Endothelial cell of umbilical vein (primary cell): Measurements from ENCODE around the gene ITPR1. TPM values are rescaled to one million over a fixed set of nuclear protein-coding genes. Genes with fewer than 3 reads are reported as not detected.

ENCODE experiments used
- BruUV-seq: library from RNA; stranded (reverse); fragments of 400-500 nt; replicated peaks from 2 replicates; lab custom pipeline; 2021; lab: Mats Ljungman, UMichigan
- CTCF ChIA-PET: fragments of 300-600, 350-600 bp; sonication (Branson Sonifier 250); formaldehyde crosslinking; loops from one replicate; lab custom pipeline; 2021; ENCODE audit warnings: antibody characterized with exemption, inconsistent platforms; lab: Charles Lee
- POLR2A ChIA-PET: fragments of 300-600, 350-600 bp; sonication (Branson Sonifier 250); formaldehyde crosslinking; loops from one replicate; lab custom pipeline; 2021; ENCODE audit warnings: antibody characterized with exemption, inconsistent platforms; lab: Charles Lee
- DNase-seq: peaks from one replicate; pipeline ENCODE4 v3.0.0-alpha.2; 2011; ENCODE audit warnings: low read depth, low spot score
- FAIRE-seq: peaks from 2 replicates; lab custom pipeline; 2011; peaks lifted over from hg19 to GRCh38; lab: Jason Lieb, UNC
- H2AFZ ChIP-seq: 2 replicates; pipeline ENCODE4 v1.6.0; 2012; ENCODE audit warnings: low read depth, low read length, control low read depth, inconsistent platforms
- H3K27ac ChIP-seq: 2 replicates; pipeline ENCODE4 v1.5.1; 2011; ENCODE audit warnings: low read depth, mild to moderate bottlenecking, control low read depth, low read length, moderate library complexity; ENCODE audit not compliant: insufficient read depth
- H3K27me3 ChIP-seq, 2 experiments: 2 replicates each; pipeline versions ENCODE4 v1.6.0 to v1.6.1; 2011; ENCODE audit warnings: low read length in 2 of 2, mixed read lengths in 1 of 2; ENCODE audit not compliant: control insufficient read depth in 2 of 2, insufficient read depth in 2 of 2
- H3K36me3 ChIP-seq, 2 experiments: 2 replicates in 1 of 2; 3 replicates in 1 of 2; pipeline ENCODE4 v1.5.1; 2011; ENCODE audit warnings: low read length in 2 of 2, mild to moderate bottlenecking in 1 of 2, moderate library complexity in 1 of 2; ENCODE audit not compliant: control insufficient read depth in 2 of 2, insufficient read depth in 2 of 2; ENCODE audit errors: extremely low read depth in 1 of 2
- H3K4me1 ChIP-seq: 3 replicates; pipeline ENCODE4 v1.5.1; 2011; ENCODE audit warnings: mild to moderate bottlenecking, low read length; ENCODE audit not compliant: control insufficient read depth, insufficient read depth; ENCODE audit errors: extremely low read depth
- H3K4me2 ChIP-seq: 2 replicates; pipeline ENCODE4 v1.6.1; 2011; ENCODE audit warnings: low read length, control low read depth, mixed read lengths; ENCODE audit not compliant: insufficient read depth
- H3K4me3 ChIP-seq, 3 experiments: fragments of 200-600 bp in 1 of 3; sonication (generic), shearing (Covaris generic) in 1 of 3; replicated peaks in 1 of 3; 2 replicates each; pipeline ENCODE4 v1.5.1; 2011 to 2016; ENCODE audit warnings: control low read depth in 3 of 3, low read length in 3 of 3, mild to moderate bottlenecking in 2 of 3, inconsistent platforms in 1 of 3, low read depth in 1 of 3, moderate library complexity in 1 of 3; ENCODE audit not compliant: insufficient read depth in 1 of 3
- H3K79me2 ChIP-seq: 2 replicates; pipeline ENCODE4 v1.6.0; 2012; ENCODE audit warnings: low read length, inconsistent platforms; ENCODE audit not compliant: control insufficient read depth, insufficient read depth
- H3K9ac ChIP-seq: replicated peaks from 2 replicates; pipeline ENCODE3; 2011; ENCODE audit warnings: low read length, control low read depth; ENCODE audit not compliant: insufficient read depth; ENCODE audit errors: extremely low read depth
- H3K9me1 ChIP-seq: replicated peaks from 3 replicates; pipeline ENCODE4 v1.6.0; 2011; ENCODE audit warnings: mild to moderate bottlenecking, low read length; ENCODE audit not compliant: control insufficient read depth, insufficient read depth; ENCODE audit errors: extremely low read depth
- H3K9me3 ChIP-seq: replicated peaks from 2 replicates; pipeline ENCODE4 v1.5.1; 2012; ENCODE audit warnings: low read length, inconsistent platforms; ENCODE audit not compliant: control insufficient read depth, insufficient read depth
- H4K20me1 ChIP-seq: replicated peaks from 2 replicates; pipeline ENCODE3; 2011; ENCODE audit warnings: mild to moderate bottlenecking, low read length; ENCODE audit not compliant: control insufficient read depth, insufficient read depth; ENCODE audit errors: extremely low read depth
- CTCF ChIP-seq, 2 donors: IDR thresholded peaks; 1 replicate in 1 of 2; 2 replicates in 1 of 2; pipeline ENCODE4 v1.5.1; 2011; ENCODE audit warnings: low read length in 2 of 2, mild to moderate bottlenecking in 2 of 2, moderate library complexity in 2 of 2, control low read depth in 1 of 2, inconsistent platforms in 1 of 2, low read depth in 1 of 2; ENCODE audit not compliant: insufficient read depth in 1 of 2; ENCODE audit errors: extremely low read depth in 1 of 2
- EZH2 ChIP-seq: IDR thresholded peaks from 2 replicates; pipeline ENCODE4 v1.6.1; 2012; ENCODE audit warnings: borderline replicate concordance, low read depth, mild to moderate bottlenecking, moderate library complexity, low read length, inconsistent platforms; ENCODE audit not compliant: severe bottlenecking
- FOS ChIP-seq: IDR thresholded peaks from 2 replicates; pipeline ENCODE4 v1.6.1; 2011; ENCODE audit warnings: mild to moderate bottlenecking, low read length, moderate library complexity, borderline replicate concordance; ENCODE audit not compliant: insufficient read depth
- GATA2 ChIP-seq: IDR thresholded peaks from 2 replicates; pipeline ENCODE4 v1.7.0; 2011; ENCODE audit warnings: low read depth, mild to moderate bottlenecking, moderate library complexity, mixed read lengths, low read length; ENCODE audit not compliant: insufficient read length, insufficient read depth
- JUN ChIP-seq: IDR thresholded peaks from 2 replicates; pipeline ENCODE4 v1.6.1; 2011; ENCODE audit warnings: borderline replicate concordance, low read depth; ENCODE audit not compliant: insufficient read length, insufficient read depth
- MAX ChIP-seq: IDR thresholded peaks from 2 replicates; pipeline ENCODE4 v1.6.1; 2011; ENCODE audit not compliant: insufficient read depth, insufficient read length
- MYC ChIP-seq: IDR thresholded peaks from one replicate; pipeline ENCODE4 v1.6.1; 2011; ENCODE audit warnings: mild to moderate bottlenecking, low read depth, low read length
- POLR2A ChIP-seq: IDR thresholded peaks from 2 replicates; pipeline ENCODE4 v1.6.1; 2012; ENCODE audit warnings: low read depth, mild to moderate bottlenecking, control low read depth, low read length
- POLR2AphosphoS5 ChIP-seq: IDR thresholded peaks from 2 replicates; pipeline ENCODE4 v1.6.1; 2012; ENCODE audit warnings: low read depth, mild to moderate bottlenecking, control low read depth, low read length, moderate library complexity; ENCODE audit not compliant: insufficient read depth
- dilution Hi-C: fragments of 300-500 bp; cut with MboI; formaldehyde crosslinking; loops from one replicate; pipeline ENCODE4 v1.15.0; 2019; ENCODE audit warnings: low sequenced_read_pairs; ENCODE audit not compliant: extremely low pct_ligation_motif_present
- intact Hi-C: fragments of 100-400 bp; cut with micrococcal nuclease; formaldehyde crosslinking; loops from one replicate; pipeline ENCODE4 v1.10.0; 2022
- polyA plus RNA-seq, 4 experiments: library from polyadenylated mRNA; depleted of rRNA in 3 of 4; stranded (reverse) in 3 of 4; unstranded in 1 of 4; fragments of >200 nt; gene quantifications; 2 replicates each; pipeline versions ENCODE4 v1.2.1 to v1.2.3, GENCODE V29; 2011 to 2012; ENCODE audit warnings: missing spikeins in 1 of 4
- total RNA-seq: library from RNA; stranded (reverse); gene quantifications from 2 replicates; pipeline ENCODE4 v1.2.3, GENCODE V29; 2021

ITPR1 gene
- total and polyA plus RNA-seq, 2 donors (not counting 3 experiments of a cell fraction or from before 2014, with no cell fraction given) = 5.1 to 16.1 TPM

- TF ChIP-seq FOS (no peak), EZH2 (no peak), MYC (no peak), POLR2A (no peak)
- no peak overlapping the region for H2AFZ ChIP-seq
- intact Hi-C loops = no loop called here
- dilution Hi-C loops = no loop called here
- H3K27ac ChIP-seq = no peak overlapping the region
- FAIRE-seq (no peak), DNase-seq (no peak)
- H3K27me3 ChIP-seq = no peaks in the 10 kb centered on the region
- no peak overlapping the region for H3K9ac ChIP-seq
- no TSS peak for BruUV-seq
- no peaks in the 10 kb centered on the region for H3K4me1 ChIP-seq
- H3K79me2 ChIP-seq = no peaks in the 10 kb centered on the region
- H3K9me3 ChIP-seq = no peaks in the 10 kb centered on the region
- no peaks in the 10 kb centered on the region for H3K36me3 ChIP-seq
- H3K9me1 ChIP-seq = no peaks in the 10 kb centered on the region
- ChIA-PET CTCF (interaction anchor here (0.9 to 1.4 kb wide), 4 partner anchors 12 to 25 kb away, joined by 3 to 5 read pairs (median 3); no protein-coding TSS in a partner anchor), POLR2A (no interaction called here)
- H3K4me3 ChIP-seq = no peak overlapping the region
- H4K20me1 ChIP-seq = no peaks in the 10 kb centered on the region
- no peak overlapping the region for H3K4me2 ChIP-seq
Measured at GRCh38 chr3:4687167-4687566, 194.0 kb downstream of the ITPR1 start.

- Histone ChIP-seq H3K9me1 (no peaks in the 10 kb centered on the region), H3K9ac (no peak overlapping the region), H3K27me3 (no peaks in the 10 kb centered on the region), H3K4me1 (no peaks in the 10 kb centered on the region), H3K4me3 (no peak overlapping the region), H3K27ac (no peak overlapping the region), H3K79me2 (no peaks in the 10 kb centered on the region), H3K36me3 (no peaks in the 10 kb centered on the region), H4K20me1 (no peaks in the 10 kb centered on the region), H3K9me3 (no peaks in the 10 kb centered on the region), H2AFZ (no peak overlapping the region), H3K4me2 (no peak overlapping the region)
- FAIRE-seq (no peak), DNase-seq (no peak)
- no TSS peak for BruUV-seq
- dilution Hi-C loops = no loop called here
- TF ChIP-seq EZH2 (no peak), MYC (no peak), POLR2AphosphoS5 (no peak), CTCF (IDR thresholded peaks at IDR 0.05; ENCODE audit: extremely low read depth in 1 of 2, insufficient read depth in 1 of 2, low read depth in 1 of 2, low read length in 2 of 2) (no peak), POLR2A (no peak), GATA2 (no peak), MAX (no peak), JUN (no peak), FOS (no peak)
- intact Hi-C loops = no loop called here
- POLR2A ChIA-PET = no interaction called here
- CTCF ChIA-PET = interaction anchor here (1.0 to 1.4 kb wide), 2 partner anchors 13 to 18 kb away, joined by 3 read pairs; no protein-coding TSS in a partner anchor
Measured at GRCh38 chr3:4687596-4687995, 194.4 kb downstream of the ITPR1 start.
